OCI-LY7 (cell line): Measurements from ENCODE around the gene WDR35.

Experiments
- CTCF ChIP-seq: fragments of 200-600 bp; sonication (generic); conservative IDR thresholded peaks from 2 replicates; pipeline ENCODE4 v1.5.1; 2014; ENCODE audit warnings: mild to moderate bottlenecking, antibody characterized with exemption, low read length, moderate library complexity, mixed read lengths
- EZH2phosphoT487 ChIP-seq: fragments of 200-600 bp; sonication (generic); IDR thresholded peaks from 2 replicates; pipeline ENCODE4 v1.6.1; 2018; ENCODE audit warnings: low read depth, borderline replicate concordance, mild to moderate bottlenecking, mixed run types, antibody characterized with exemption, low read length, moderate library complexity, mixed read lengths

GRCh38 chr2:19897623-19898245 lies 92.2 kb downstream of the WDR35 start:
- TF ChIP-seq CTCF, result no peak
- TF ChIP-seq EZH2phosphoT487, result no peak
